K562 (cell line): ENCODE measurements around the gene SLC2A4. TPM values are rescaled to one million over a fixed set of nuclear protein-coding genes. Genes with fewer than 3 reads are reported as not detected.
A peak's percentile ranks its signal among the peaks of the same experiment; 100 is the strongest.
"Not testable (repeated sequence)": the region's sequence is repeated elsewhere in the genome, so short reads cannot be mapped to it uniquely, and the experiment has no call there.

ENCODE experiments used
- ATAC-seq: fragments of 200-7000 bp; cut with Tn5 transposase; 3 replicates; pipeline ENCODE4 v1.9.1; 2020; ENCODE audit warnings: moderate library complexity
- BruUV-seq: library from RNA; stranded (reverse); fragments of 400-500 nt; replicated peaks from 2 replicates; lab custom pipeline; 2021; lab: Mats Ljungman, UMichigan
- CTCF ChIA-PET: fragments of 300-600 bp; formaldehyde crosslinking; extraction: SDS; loops from one replicate; lab custom pipeline; 2021; ENCODE audit warnings: low intra/inter-chr PET ratio; lab: Yijun Ruan, JAX
- POLR2A ChIA-PET: fragments of 300-600, 350-650 bp; sonication (Branson Sonifier 250); formaldehyde crosslinking; extraction: SDS; loops from one replicate; lab custom pipeline; 2021; ENCODE audit warnings: antibody characterized with exemption, inconsistent platforms; lab: Yijun Ruan, JAX
- DNase-seq, 4 experiments: peaks; one replicate each; pipeline versions ENCODE4 v3.0.0 to v3.0.0-alpha.2; 2011 to 2018; ENCODE audit warnings: low spot score in 3 of 4, mixed read lengths in 3 of 4; ENCODE audit errors: extremely low read depth in 1 of 4
- FAIRE-seq: peaks from 2 replicates; lab custom pipeline; 2011; peaks lifted over from hg19 to GRCh38; lab: Jason Lieb, UNC
- H2AFZ ChIP-seq: 2 replicates; pipeline ENCODE4 v1.6.0; 2011; ENCODE audit warnings: low read depth, low read length, control low read depth, inconsistent platforms
- H3K27ac ChIP-seq: fragments of 200-600 bp; 3 replicates; pipeline ENCODE4 v1.8.0; 2011; ENCODE audit warnings: low read depth, mild to moderate bottlenecking, control low read depth, inconsistent platforms, low read length, moderate library complexity, mixed read lengths; ENCODE audit errors: extremely low read depth
- H3K27me3 ChIP-seq, 2 experiments: fragments of 300-600 bp in 1 of 2; 2 replicates in 1 of 2; 3 replicates in 1 of 2; pipeline versions ENCODE4 v1.6.0 to v1.8.0; 2011; ENCODE audit warnings: inconsistent platforms in 2 of 2, low read length in 2 of 2, mild to moderate bottlenecking in 1 of 2, mixed read lengths in 1 of 2, moderate library complexity in 1 of 2; ENCODE audit not compliant: control insufficient read depth in 2 of 2, insufficient read depth in 2 of 2
- H3K36me3 ChIP-seq: fragments of 300-600 bp; 3 replicates; pipeline ENCODE4 v1.8.0; 2011; ENCODE audit warnings: mild to moderate bottlenecking, low read length, inconsistent platforms; ENCODE audit not compliant: control insufficient read depth, insufficient read depth
- H3K4me1 ChIP-seq, 2 experiments: fragments of 200-600 bp in 1 of 2; replicated peaks in 1 of 2; 2 replicates in 1 of 2; 3 replicates in 1 of 2; pipeline versions ENCODE4 v1.5.1 to v1.8.0; 2011; ENCODE audit warnings: inconsistent platforms in 2 of 2, low read length in 2 of 2, mild to moderate bottlenecking in 1 of 2, mixed read lengths in 1 of 2, moderate library complexity in 1 of 2; ENCODE audit not compliant: control insufficient read depth in 2 of 2, insufficient read depth in 2 of 2
- H3K4me2 ChIP-seq: 2 replicates; pipeline ENCODE4 v1.6.1; 2011; ENCODE audit warnings: low read length, control low read depth, inconsistent platforms, mixed read lengths; ENCODE audit not compliant: insufficient read depth
- H3K4me3 ChIP-seq: fragments of 200-600 bp; sonication (generic), shearing (Covaris generic); 2 replicates; pipeline ENCODE4 v1.5.1; 2016; ENCODE audit warnings: control low read depth, inconsistent platforms
- H3K79me2 ChIP-seq: fragments of 200-600 bp; 3 replicates; pipeline ENCODE4 v1.8.0; 2011; ENCODE audit warnings: low read length, inconsistent platforms; ENCODE audit not compliant: control insufficient read depth, insufficient read depth
- H3K9ac ChIP-seq, 2 experiments: 2 replicates each; pipeline versions ENCODE4 v1.6.0 to v1.6.1; 2011; ENCODE audit warnings: low read depth in 2 of 2, low read length in 2 of 2, control low read depth in 1 of 2, inconsistent platforms in 1 of 2, mild to moderate bottlenecking in 1 of 2, mixed read lengths in 1 of 2; ENCODE audit not compliant: insufficient read depth in 1 of 2
- H3K9me1 ChIP-seq: one replicate; pipeline ENCODE4 v1.6.0; 2011; ENCODE audit warnings: inconsistent platforms, mild to moderate bottlenecking, low read length, moderate library complexity; ENCODE audit not compliant: control insufficient read depth, insufficient read depth
- H3K9me3 ChIP-seq: replicated peaks from 2 replicates; pipeline ENCODE4 v1.5.1; 2011; ENCODE audit warnings: low read depth, low read length, inconsistent platforms; ENCODE audit not compliant: control insufficient read depth, insufficient read depth
- H4K20me1 ChIP-seq: replicated peaks from 2 replicates; pipeline ENCODE4 v1.6.1; 2011; ENCODE audit warnings: low read length, inconsistent platforms, mixed read lengths; ENCODE audit not compliant: control insufficient read depth, insufficient read depth
- COPS2 ChIP-seq: fragments of 450-650 bp; conservative IDR thresholded peaks from 2 replicates; pipeline ENCODE4 v1.6.1; 2016; ENCODE audit warnings: mild to moderate bottlenecking, moderate library complexity
- ZFX ChIP-seq: sonication (generic); formaldehyde crosslinking; IDR thresholded peaks from 2 replicates; pipeline ENCODE4 v1.8.0; 2022; ENCODE audit warnings: mild to moderate bottlenecking, missing genetic modification reagents, moderate library complexity
- WGBS: fragments of 100-300 bp; shearing (Covaris generic); methylation state at CpG from one replicate; pipeline ENCODE4 v1.1.6; 2016; ENCODE audit warnings: low coverage, mixed read lengths; ENCODE audit not compliant: insufficient coverage; ENCODE audit errors: missing lambda C conversion rate; 5-methylcytosine and 5-hydroxymethylcytosine counted together
- in situ Hi-C: fragments of 300-500 bp; cut with MboI; formaldehyde crosslinking; loops from 4 replicates; pipeline ENCODE4 v1.15.0; 2018; ENCODE audit warnings: inconsistent platforms, mixed read lengths
- intact Hi-C: fragments of 100-400 bp; cut with micrococcal nuclease; formaldehyde crosslinking; loops from 2 replicates; pipeline ENCODE4 v1.14.2; 2022
- polyA plus RNA-seq, 8 experiments: library from polyadenylated mRNA; depleted of rRNA in 4 of 8; stranded (reverse) in 5 of 8; unstranded in 3 of 8; fragments of >200 nt; fragmentation: Nextera tagmentation in 2 of 8; fragmentation: Illumina TruSeq in 1 of 8; extraction: Ambion mirVana in 2 of 8; extraction: Trizol in 1 of 8; gene quantifications; 2 replicates each; pipeline versions ENCODE4 v1.2.1 to v1.2.3, GENCODE V29; 2011 to 2014; ENCODE audit warnings: inconsistent platforms in 1 of 8, missing spikeins in 1 of 8
- small RNA-seq: library from RNA; depleted of rRNA; stranded (forward); fragments of <200 nt; gene quantifications from one replicate; pipeline ENCODE3, GENCODE V24; 2014
- total RNA-seq, 7 experiments: library from RNA; depleted of rRNA in 6 of 7; stranded (reverse); fragments of >200 nt in 6 of 7; fragmentation: Illumina TruSeq in 2 of 7; extraction: Trizol in 2 of 7; gene quantifications; 2 replicates each; pipeline versions ENCODE4 v1.2.1 to v1.2.3, GENCODE V29; 2011 to 2021; ENCODE audit warnings: low replicate concordance in 1 of 7
- TF ChIP-seq, protein P1 (sequence below): fragments of 250-450 bp; sonication (Bioruptor Pico); IDR thresholded peaks from 2 replicates; pipeline ENCODE4 v1.5.0; 2022; ENCODE audit warnings: mild to moderate bottlenecking

SLC2A4 gene
- total and polyA plus RNA-seq, 9 of the 15 experiments (the other 6 are each of a cell fraction or from before 2014, with no cell fraction given) = 0.74 to 3.5 (median 1.6) TPM

DNA sequence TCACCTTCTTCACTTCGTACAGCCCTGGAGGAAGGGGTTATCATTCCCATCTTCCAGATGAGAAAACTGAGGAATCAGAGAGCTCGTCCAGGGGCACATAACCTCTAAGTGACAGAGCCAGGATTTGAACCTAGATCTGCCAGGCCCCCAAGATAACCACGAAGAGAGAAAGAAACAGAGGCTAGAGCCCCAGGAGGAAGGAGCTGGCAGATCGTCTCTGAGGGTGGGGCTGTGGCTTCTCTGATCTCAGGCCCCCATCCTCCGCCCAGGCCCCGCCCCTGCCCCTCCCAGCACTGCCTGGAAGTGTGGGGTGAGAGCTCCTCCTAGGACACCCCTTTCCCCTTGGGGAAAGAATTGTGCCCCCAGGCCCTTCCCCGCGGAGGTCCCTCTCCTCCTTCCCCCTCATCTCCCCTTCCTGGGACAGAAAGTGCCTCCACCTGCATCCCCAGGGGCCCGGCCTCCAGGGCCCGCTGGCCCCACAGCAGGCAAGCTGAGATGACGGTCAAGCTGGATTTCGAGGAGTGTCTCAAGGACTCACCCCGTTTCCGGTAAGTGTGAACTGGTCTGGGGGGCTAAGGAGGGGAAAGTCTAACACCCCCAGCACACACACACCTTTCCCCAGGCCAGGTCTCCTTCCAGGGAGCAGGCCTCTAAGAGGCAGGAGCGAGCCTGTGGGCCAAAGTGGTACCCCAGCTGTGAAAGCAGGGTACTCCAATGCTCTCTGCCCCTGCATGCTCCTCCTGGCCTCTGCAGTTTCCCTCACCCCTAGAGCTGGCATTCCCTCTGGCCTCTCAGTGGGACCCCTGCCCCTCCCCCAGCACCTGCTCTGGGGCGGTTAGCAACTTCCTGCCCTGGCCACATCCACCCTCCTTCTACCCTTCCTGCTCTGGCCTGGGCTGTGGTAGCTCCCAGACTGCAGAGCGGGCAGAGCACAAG, 55.0 kb downstream of the SLC2A4 start, which contains the start of gene ACAP1 (continued):
- no peak for TF ChIP-seq COPS2
- TF ChIP-seq ZFX (CRISPR knock-in tag) = peak; percentile 58
- TF ChIP-seq, protein P1, sequence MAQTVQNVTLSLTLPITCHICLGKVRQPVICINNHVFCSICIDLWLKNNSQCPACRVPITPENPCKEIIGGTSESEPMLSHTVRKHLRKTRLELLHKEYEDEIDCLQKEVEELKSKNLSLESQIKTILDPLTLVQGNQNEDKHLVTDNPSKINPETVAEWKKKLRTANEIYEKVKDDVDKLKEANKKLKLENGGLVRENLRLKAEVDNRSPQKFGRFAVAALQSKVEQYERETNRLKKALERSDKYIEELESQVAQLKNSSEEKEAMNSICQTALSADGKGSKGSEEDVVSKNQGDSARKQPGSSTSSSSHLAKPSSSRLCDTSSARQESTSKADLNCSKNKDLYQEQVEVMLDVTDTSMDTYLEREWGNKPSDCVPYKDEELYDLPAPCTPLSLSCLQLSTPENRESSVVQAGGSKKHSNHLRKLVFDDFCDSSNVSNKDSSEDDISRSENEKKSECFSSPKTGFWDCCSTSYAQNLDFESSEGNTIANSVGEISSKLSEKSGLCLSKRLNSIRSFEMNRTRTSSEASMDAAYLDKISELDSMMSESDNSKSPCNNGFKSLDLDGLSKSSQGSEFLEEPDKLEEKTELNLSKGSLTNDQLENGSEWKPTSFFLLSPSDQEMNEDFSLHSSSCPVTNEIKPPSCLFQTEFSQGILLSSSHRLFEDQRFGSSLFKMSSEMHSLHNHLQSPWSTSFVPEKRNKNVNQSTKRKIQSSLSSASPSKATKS (CRISPR knock-in tag) = no peak

- H3K4me3 ChIP-seq, intact Hi-C loops, H3K9me1 ChIP-seq, H4K20me1 ChIP-seq, H3K27me3 ChIP-seq, H3K9ac ChIP-seq, ATAC-seq, FAIRE-seq, H3K36me3 ChIP-seq, H3K9me3 ChIP-seq, H3K27ac ChIP-seq, BruUV-seq, H2AFZ ChIP-seq, CTCF ChIA-PET, H3K79me2 ChIP-seq, DNase-seq, H3K4me2 ChIP-seq: not testable (repeated sequence)
- 69% methylated on average over 6 of the region's 7 CpGs for WGBS
- peaks cover 4 to 20% of the 10 kb centered on the region in 2 experiments; a peak in 3 of 5 replicates for H3K4me1 ChIP-seq
- POLR2A ChIA-PET = interaction anchor here (0.7 to 2.8 kb wide), 4 partner anchors 12 to 237 kb away, joined by 3 to 15 read pairs (median 4); no protein-coding TSS in a partner anchor
- in situ Hi-C loops = loop anchor here (10.0 kb wide), 1 partner anchor 293 kb away; the partner anchor contains the start of gene SLC16A11
These were observed 56.1 kb downstream of the SLC2A4 start for GRCh38 chr17:7337600-7337999.

Small RNA genes lying within 50 kb of the gene (small RNA-seq; reads per million reads assigned to genes)
- not detected for gene AC026954.2
- not detected for gene RF00019

Other genes starting within 250 kb of the SLC2A4 start
Only the 7 nearest of the 33 such genes appear.
- gene GABARAP, start 39.3 kb upstream of the SLC2A4 start, total RNA-seq (2014; rRNA removed) = 47.5 and 75.8 TPM in 2 replicates
- gene GABARAP, start 39.3 kb upstream of the SLC2A4 start, total RNA-seq (2014; rRNA removed; fragmentation: Illumina TruSeq; extraction: Trizol) = 104 and 117 TPM in 2 replicates
- 114 TPM in 2 replicates for gene GABARAP, start 39.3 kb upstream of the SLC2A4 start, total RNA-seq (2015; rRNA removed; fragmentation: Illumina TruSeq; extraction: Trizol)
- 152 and 155 TPM in 2 replicates for gene GABARAP, start 39.3 kb upstream of the SLC2A4 start, total RNA-seq (2021)
- 152 and 170 TPM in 2 replicates for gene GABARAP, start 39.3 kb upstream of the SLC2A4 start, polyA plus RNA-seq (2011; rRNA removed)
- gene GABARAP, start 39.3 kb upstream of the SLC2A4 start, polyA plus RNA-seq (2014; fragmentation: Illumina TruSeq; extraction: Trizol) = 309 and 373 TPM in 2 replicates
- gene GABARAP, start 39.3 kb upstream of the SLC2A4 start, polyA plus RNA-seq (2014; fragmentation: Nextera tagmentation; extraction: Ambion mirVana) = 100 to 1,000 TPM; 246 to 279 TPM
- 130 and 135 TPM in 2 replicates for gene GABARAP, start 39.3 kb upstream of the SLC2A4 start, polyA plus RNA-seq (2014; rRNA removed)
- 28.5 and 34.9 TPM in 2 replicates for gene CTDNEP1, start 30.0 kb upstream of the SLC2A4 start, total RNA-seq (2014; rRNA removed)
- 16.6 and 17.8 TPM in 2 replicates for gene CTDNEP1, start 30.0 kb upstream of the SLC2A4 start, total RNA-seq (2014; rRNA removed; fragmentation: Illumina TruSeq; extraction: Trizol)
- 22.4 and 23.0 TPM in 2 replicates for gene CTDNEP1, start 30.0 kb upstream of the SLC2A4 start, total RNA-seq (2015; rRNA removed; fragmentation: Illumina TruSeq; extraction: Trizol)
- gene CTDNEP1, start 30.0 kb upstream of the SLC2A4 start, total RNA-seq (2021) = 98.9 and 102 TPM in 2 replicates
- gene CTDNEP1, start 30.0 kb upstream of the SLC2A4 start, polyA plus RNA-seq (2011; rRNA removed) = 61.4 and 81.4 TPM in 2 replicates
- 146 and 150 TPM in 2 replicates for gene CTDNEP1, start 30.0 kb upstream of the SLC2A4 start, polyA plus RNA-seq (2014; fragmentation: Illumina TruSeq; extraction: Trizol)
- gene CTDNEP1, start 30.0 kb upstream of the SLC2A4 start, polyA plus RNA-seq (2014; fragmentation: Nextera tagmentation; extraction: Ambion mirVana) = 10 to 100 TPM; 10.7 to 13.0 TPM
- gene CTDNEP1, start 30.0 kb upstream of the SLC2A4 start, polyA plus RNA-seq (2014; rRNA removed) = 64.6 and 74.6 TPM in 2 replicates
- gene ELP5, start 29.5 kb upstream of the SLC2A4 start, total RNA-seq (2014; rRNA removed) = 52.9 and 65.1 TPM in 2 replicates
- 25.5 and 25.7 TPM in 2 replicates for gene ELP5, start 29.5 kb upstream of the SLC2A4 start, total RNA-seq (2014; rRNA removed; fragmentation: Illumina TruSeq; extraction: Trizol)
- 36.6 and 38.1 TPM in 2 replicates for gene ELP5, start 29.5 kb upstream of the SLC2A4 start, total RNA-seq (2015; rRNA removed; fragmentation: Illumina TruSeq; extraction: Trizol)
- gene ELP5, start 29.5 kb upstream of the SLC2A4 start, total RNA-seq (2021) = 61.1 and 61.4 TPM in 2 replicates
- 41.1 and 45.5 TPM in 2 replicates for gene ELP5, start 29.5 kb upstream of the SLC2A4 start, polyA plus RNA-seq (2011; rRNA removed)
- 67.2 and 72.9 TPM in 2 replicates for gene ELP5, start 29.5 kb upstream of the SLC2A4 start, polyA plus RNA-seq (2014; fragmentation: Illumina TruSeq; extraction: Trizol)
- 10 to 100 TPM; 48.8 to 77.9 TPM for gene ELP5, start 29.5 kb upstream of the SLC2A4 start, polyA plus RNA-seq (2014; fragmentation: Nextera tagmentation; extraction: Ambion mirVana)
- 72.9 and 90.0 TPM in 2 replicates for gene ELP5, start 29.5 kb upstream of the SLC2A4 start, polyA plus RNA-seq (2014; rRNA removed)
- 6.7 and 10.4 TPM in 2 replicates for gene CLDN7, start 19.2 kb upstream of the SLC2A4 start, total RNA-seq (2014; rRNA removed)
- 2.4 and 3.2 TPM in 2 replicates for gene CLDN7, start 19.2 kb upstream of the SLC2A4 start, total RNA-seq (2014; rRNA removed; fragmentation: Illumina TruSeq; extraction: Trizol)
- 5.4 and 6.8 TPM in 2 replicates for gene CLDN7, start 19.2 kb upstream of the SLC2A4 start, total RNA-seq (2015; rRNA removed; fragmentation: Illumina TruSeq; extraction: Trizol)
- gene CLDN7, start 19.2 kb upstream of the SLC2A4 start, total RNA-seq (2021) = 9.1 and 13.7 TPM in 2 replicates
- gene CLDN7, start 19.2 kb upstream of the SLC2A4 start, polyA plus RNA-seq (2011; rRNA removed) = 9.9 and 14.2 TPM in 2 replicates
- gene CLDN7, start 19.2 kb upstream of the SLC2A4 start, polyA plus RNA-seq (2014; fragmentation: Illumina TruSeq; extraction: Trizol) = 7.6 and 11.1 TPM in 2 replicates
- gene CLDN7, start 19.2 kb upstream of the SLC2A4 start, polyA plus RNA-seq (2014; fragmentation: Nextera tagmentation; extraction: Ambion mirVana) = 1 to 10 TPM; 2.2 to 4.0 TPM
- gene CLDN7, start 19.2 kb upstream of the SLC2A4 start, polyA plus RNA-seq (2014; rRNA removed) = 14.5 and 15.6 TPM in 2 replicates
- 0.12 and 0.59 TPM in 2 replicates for gene YBX2, start 12.9 kb downstream of the SLC2A4 start, total RNA-seq (2014; rRNA removed)
- gene YBX2, start 12.9 kb downstream of the SLC2A4 start, total RNA-seq (2014; rRNA removed; fragmentation: Illumina TruSeq; extraction: Trizol) = not detected in 2 replicates
- not detected in 2 replicates for gene YBX2, start 12.9 kb downstream of the SLC2A4 start, total RNA-seq (2015; rRNA removed; fragmentation: Illumina TruSeq; extraction: Trizol)
- gene YBX2, start 12.9 kb downstream of the SLC2A4 start, total RNA-seq (2021) = 0.20 and 0.27 TPM in 2 replicates
- not detected in 2 replicates for gene YBX2, start 12.9 kb downstream of the SLC2A4 start, polyA plus RNA-seq (2011; rRNA removed)
- not detected in 2 replicates for gene YBX2, start 12.9 kb downstream of the SLC2A4 start, polyA plus RNA-seq (2014; fragmentation: Illumina TruSeq; extraction: Trizol)
- not detected for gene YBX2, start 12.9 kb downstream of the SLC2A4 start, polyA plus RNA-seq (2014; fragmentation: Nextera tagmentation; extraction: Ambion mirVana)
- 0.03 TPM in 1 of 2 replicates, not detected in the other for gene YBX2, start 12.9 kb downstream of the SLC2A4 start, polyA plus RNA-seq (2014; rRNA removed)
- 772 and 1,052 TPM in 2 replicates for gene EIF5A, start 25.9 kb downstream of the SLC2A4 start, total RNA-seq (2014; rRNA removed)
- gene EIF5A, start 25.9 kb downstream of the SLC2A4 start, total RNA-seq (2014; rRNA removed; fragmentation: Illumina TruSeq; extraction: Trizol) = 407 and 468 TPM in 2 replicates
- 519 and 545 TPM in 2 replicates for gene EIF5A, start 25.9 kb downstream of the SLC2A4 start, total RNA-seq (2015; rRNA removed; fragmentation: Illumina TruSeq; extraction: Trizol)
- gene EIF5A, start 25.9 kb downstream of the SLC2A4 start, total RNA-seq (2021) = 939 and 976 TPM in 2 replicates
- gene EIF5A, start 25.9 kb downstream of the SLC2A4 start, polyA plus RNA-seq (2011; rRNA removed) = 752 and 898 TPM in 2 replicates
- 1,163 and 1,198 TPM in 2 replicates for gene EIF5A, start 25.9 kb downstream of the SLC2A4 start, polyA plus RNA-seq (2014; fragmentation: Illumina TruSeq; extraction: Trizol)
- gene EIF5A, start 25.9 kb downstream of the SLC2A4 start, polyA plus RNA-seq (2014; fragmentation: Nextera tagmentation; extraction: Ambion mirVana) = 10 to 100 TPM; 22.9 to 82.7 TPM
- 917 and 945 TPM in 2 replicates for gene EIF5A, start 25.9 kb downstream of the SLC2A4 start, polyA plus RNA-seq (2014; rRNA removed)
- gene GPS2, start 33.6 kb downstream of the SLC2A4 start, total RNA-seq (2014; rRNA removed) = 60.5 and 75.7 TPM in 2 replicates
- gene GPS2, start 33.6 kb downstream of the SLC2A4 start, total RNA-seq (2014; rRNA removed; fragmentation: Illumina TruSeq; extraction: Trizol) = 35.6 and 37.0 TPM in 2 replicates
- 36.8 and 39.1 TPM in 2 replicates for gene GPS2, start 33.6 kb downstream of the SLC2A4 start, total RNA-seq (2015; rRNA removed; fragmentation: Illumina TruSeq; extraction: Trizol)
- gene GPS2, start 33.6 kb downstream of the SLC2A4 start, total RNA-seq (2021) = 41.8 and 43.7 TPM in 2 replicates
- 18.4 and 22.4 TPM in 2 replicates for gene GPS2, start 33.6 kb downstream of the SLC2A4 start, polyA plus RNA-seq (2011; rRNA removed)
- 58.9 and 61.5 TPM in 2 replicates for gene GPS2, start 33.6 kb downstream of the SLC2A4 start, polyA plus RNA-seq (2014; fragmentation: Illumina TruSeq; extraction: Trizol)
- 10 to 100 TPM; 18.3 to 21.1 TPM for gene GPS2, start 33.6 kb downstream of the SLC2A4 start, polyA plus RNA-seq (2014; fragmentation: Nextera tagmentation; extraction: Ambion mirVana)
- 45.6 and 47.6 TPM in 2 replicates for gene GPS2, start 33.6 kb downstream of the SLC2A4 start, polyA plus RNA-seq (2014; rRNA removed)